Coronary artery (tissue), 2 donors: Measurements from ENCODE around the gene TAAR5.
"Not testable (repeated sequence)": the region's sequence is repeated elsewhere in the genome, so short reads cannot be mapped to it uniquely, and the experiment has no call there.

Experiments used
- DNase-seq: peaks from one replicate; pipeline ENCODE4 v3.0.0-alpha.2; 2017; ENCODE audit warnings: low spot score
- H3K27ac ChIP-seq, 2 donors: fragments of 200-600 bp; sonication (generic); one replicate each; pipeline ENCODE4 v1.5.1; 2016 to 2019
- H3K4me3 ChIP-seq: fragments of 200-600 bp; sonication (generic); 2 replicates; pipeline ENCODE4 v1.5.1; 2016; ENCODE audit warnings: mild to moderate bottlenecking, moderate library complexity
- CTCF ChIP-seq: fragments of 200-600 bp; sonication (generic); IDR thresholded peaks from one replicate; pipeline ENCODE4 v1.5.1; 2019; ENCODE audit warnings: antibody characterized with exemption

TAAR5 gene

DNA sequence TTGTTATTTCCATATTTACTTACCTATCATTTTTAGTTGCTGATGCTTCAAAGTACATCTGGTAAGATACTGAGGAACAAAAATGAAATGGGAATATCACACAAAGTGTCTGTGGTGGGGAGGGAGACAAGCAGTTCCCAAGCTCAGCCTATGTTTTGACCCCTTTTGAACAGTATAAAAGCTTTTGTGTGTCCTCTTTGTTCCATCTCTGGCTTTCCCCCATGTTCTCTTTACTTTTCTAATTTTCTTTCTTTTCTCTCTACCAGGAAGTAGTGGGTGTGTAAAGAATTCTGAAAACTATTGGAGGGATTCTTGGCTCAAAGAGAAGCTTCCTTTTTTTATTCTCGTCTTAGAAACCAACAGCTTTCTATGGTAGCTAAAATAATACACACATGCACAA lies 27.1 kb upstream of the TAAR5 start:
- no peak for TF ChIP-seq CTCF
- no peak for DNase-seq
- H3K27ac ChIP-seq = no peak overlapping the region
- no peak overlapping the region for H3K4me3 ChIP-seq

DNA sequence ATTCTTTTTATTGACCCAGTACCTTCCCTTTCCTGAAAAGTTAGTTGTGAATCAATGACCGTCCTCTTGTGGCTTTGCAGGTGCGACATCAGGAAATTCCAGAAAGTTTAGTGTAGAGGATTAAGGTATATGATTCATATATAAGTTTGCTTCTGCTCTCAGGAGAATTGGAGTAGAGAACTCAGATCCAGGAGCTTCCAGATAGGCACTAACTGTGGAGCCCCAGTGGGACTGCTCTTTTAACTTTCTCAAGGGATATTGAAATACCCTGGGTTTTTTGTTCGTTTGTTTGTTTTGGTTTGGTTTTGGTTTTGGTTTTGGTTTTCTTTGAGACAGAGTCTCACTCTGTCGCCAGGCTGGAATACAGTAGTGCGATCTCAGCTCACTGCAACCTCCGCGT lies 25.0 kb upstream of the TAAR5 start:
- Histone ChIP-seq H3K4me3 (no peak overlapping the region), H3K27ac (no peak overlapping the region)
- no peak for TF ChIP-seq CTCF
- no peak for DNase-seq

GRCh38 chr6:132612449-132613108 lies 23.0 kb upstream of the TAAR5 start:
- no peak overlapping the region for H3K27ac ChIP-seq
- no peak for DNase-seq
- TF ChIP-seq CTCF = no peak
- H3K4me3 ChIP-seq = no peak overlapping the region

GRCh38 chr6:132611616-132612015 lies 22.1 kb upstream of the TAAR5 start:
- DNase-seq = no peak
- no peak for TF ChIP-seq CTCF
- H3K4me3 ChIP-seq = no peak overlapping the region
- H3K27ac ChIP-seq = no peak overlapping the region

DNA sequence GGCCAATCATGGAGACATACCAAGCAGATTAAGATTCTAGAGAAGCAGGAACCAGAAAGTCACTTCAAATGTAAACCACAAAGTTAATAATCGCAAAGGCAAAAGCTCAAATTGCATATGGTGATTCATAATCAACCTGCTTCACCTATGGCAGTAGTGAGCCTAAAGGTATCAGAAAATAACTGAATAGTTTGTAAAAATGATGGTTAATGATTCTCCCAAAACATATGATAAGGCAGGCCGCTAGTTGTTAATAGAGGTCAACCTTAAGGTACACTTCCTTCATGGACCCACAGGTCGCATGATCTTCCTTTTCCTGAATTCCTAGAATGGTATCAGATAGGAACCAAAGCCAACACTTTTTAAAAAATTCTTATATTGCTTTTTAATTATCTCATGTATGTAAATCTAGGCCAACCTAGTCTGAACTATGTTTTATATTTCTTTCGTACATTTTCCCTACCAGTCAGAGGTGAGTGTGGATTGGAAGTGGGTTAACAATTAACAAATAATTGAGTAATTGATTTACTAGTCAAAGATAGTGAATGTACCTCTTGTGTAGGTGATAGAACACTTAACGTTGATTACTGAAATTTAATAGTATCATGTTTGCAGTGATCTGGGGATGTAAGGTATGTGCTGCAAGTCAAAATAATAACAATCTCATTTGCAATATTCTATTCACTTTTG lies 18.1 kb upstream of the TAAR5 start:
- Histone ChIP-seq H3K27ac (no peak overlapping the region), H3K4me3 (no peak overlapping the region)
- no peak for DNase-seq
- TF ChIP-seq CTCF = no peak

DNA sequence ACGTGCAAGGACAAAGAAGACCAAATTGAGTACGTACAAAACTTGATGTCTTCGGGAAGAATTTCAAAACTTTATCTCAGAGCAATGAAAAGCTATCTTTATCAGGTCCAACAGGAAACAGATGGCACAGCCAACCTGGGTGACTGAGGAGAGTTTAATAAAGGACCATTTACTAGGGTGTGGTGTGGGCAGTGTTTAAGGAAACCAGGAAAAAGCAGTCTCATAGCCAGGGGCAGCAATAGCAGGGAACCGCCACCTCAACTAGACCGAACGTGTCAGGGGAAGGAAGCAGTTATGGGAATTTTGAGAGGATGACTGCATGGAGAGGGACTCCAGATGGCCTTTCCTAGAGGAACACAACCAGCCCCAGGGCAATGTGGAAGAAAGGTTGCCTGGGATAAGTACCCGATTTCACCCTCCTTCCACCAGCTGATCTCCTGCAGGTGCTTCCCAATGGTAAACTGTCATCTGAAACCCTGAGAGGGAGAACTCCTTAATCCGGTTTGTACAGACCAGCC lies 15.2 kb upstream of the TAAR5 start:
- no peak for DNase-seq
- no peak overlapping the region for H3K27ac ChIP-seq
- no peak overlapping the region for H3K4me3 ChIP-seq
- no peak for TF ChIP-seq CTCF

DNA sequence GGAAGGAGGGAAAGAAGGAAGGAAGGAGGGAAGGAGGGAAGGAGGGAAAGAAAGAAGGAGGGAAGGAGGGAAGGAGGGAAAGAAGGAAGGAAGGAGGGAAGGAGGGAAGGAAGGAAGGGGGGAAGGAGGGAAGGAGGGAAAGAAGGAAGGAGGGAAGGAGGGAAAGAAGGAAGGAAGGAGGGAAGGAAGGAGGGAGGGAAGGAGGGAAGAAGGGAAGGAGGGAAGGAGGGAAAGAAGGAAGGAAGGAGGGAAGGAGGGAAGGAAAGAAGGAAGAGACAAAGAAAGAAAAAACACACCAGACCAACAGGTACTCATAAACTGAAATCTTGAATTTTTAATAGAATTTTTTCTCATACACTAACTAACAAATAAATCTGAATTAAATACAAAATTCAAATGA lies 11.4 kb upstream of the TAAR5 start:
- not testable (repeated sequence) for DNase-seq, H3K27ac ChIP-seq, H3K4me3 ChIP-seq
